Peyer's patch (tissue), 4 donors: Measurements from ENCODE around the gene MAPK1.
"Not testable (repeated sequence)": the region's sequence is repeated elsewhere in the genome, so short reads cannot be mapped to it uniquely, and the experiment has no call there.

Experiments
- POLR2A ChIP-seq, 2 donors: fragments of 450-650 bp; IDR thresholded peaks; one replicate each; pipeline ENCODE4 v1.5.1; 2017; ENCODE audit warnings: antibody characterized with exemption in 2 of 2, mild to moderate bottlenecking in 2 of 2, moderate library complexity in 2 of 2
- TF ChIP-seq, protein P1 (sequence below), 6 experiments: fragments of 450-650 bp in 4 of 6; fragments of 200-600 bp in 2 of 6; sonication (generic) in 1 of 6; IDR thresholded peaks; one replicate each; pipeline ENCODE4 v1.5.1; 2017 to 2019; ENCODE audit warnings: antibody characterized with exemption in 6 of 6, mild to moderate bottlenecking in 3 of 6, moderate library complexity in 1 of 6

DNA sequence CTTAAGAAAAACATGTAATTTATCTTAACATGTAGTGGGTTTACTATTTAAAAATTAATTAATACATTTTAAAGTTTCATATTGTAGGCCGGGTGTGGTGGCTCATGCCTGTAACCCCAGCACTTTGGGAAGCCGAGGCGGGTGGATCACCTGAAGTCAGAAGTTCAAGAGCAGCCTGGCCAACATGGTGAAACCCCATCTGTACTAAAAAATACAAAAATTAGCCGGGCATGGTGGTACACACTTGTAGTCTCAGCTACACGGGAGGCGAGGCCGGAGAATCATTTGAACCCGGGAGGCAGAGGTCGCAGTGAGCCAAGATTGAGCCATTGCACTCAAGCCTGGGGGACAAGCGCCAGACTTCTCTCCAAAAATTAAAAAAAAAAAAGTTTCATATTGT lies 73.7 kb downstream of the MAPK1 start:
- TF ChIP-seq, protein P1, sequence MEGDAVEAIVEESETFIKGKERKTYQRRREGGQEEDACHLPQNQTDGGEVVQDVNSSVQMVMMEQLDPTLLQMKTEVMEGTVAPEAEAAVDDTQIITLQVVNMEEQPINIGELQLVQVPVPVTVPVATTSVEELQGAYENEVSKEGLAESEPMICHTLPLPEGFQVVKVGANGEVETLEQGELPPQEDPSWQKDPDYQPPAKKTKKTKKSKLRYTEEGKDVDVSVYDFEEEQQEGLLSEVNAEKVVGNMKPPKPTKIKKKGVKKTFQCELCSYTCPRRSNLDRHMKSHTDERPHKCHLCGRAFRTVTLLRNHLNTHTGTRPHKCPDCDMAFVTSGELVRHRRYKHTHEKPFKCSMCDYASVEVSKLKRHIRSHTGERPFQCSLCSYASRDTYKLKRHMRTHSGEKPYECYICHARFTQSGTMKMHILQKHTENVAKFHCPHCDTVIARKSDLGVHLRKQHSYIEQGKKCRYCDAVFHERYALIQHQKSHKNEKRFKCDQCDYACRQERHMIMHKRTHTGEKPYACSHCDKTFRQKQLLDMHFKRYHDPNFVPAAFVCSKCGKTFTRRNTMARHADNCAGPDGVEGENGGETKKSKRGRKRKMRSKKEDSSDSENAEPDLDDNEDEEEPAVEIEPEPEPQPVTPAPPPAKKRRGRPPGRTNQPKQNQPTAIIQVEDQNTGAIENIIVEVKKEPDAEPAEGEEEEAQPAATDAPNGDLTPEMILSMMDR (IDR thresholded peaks at IDR 0.05): not testable (repeated sequence)
- TF ChIP-seq POLR2A (IDR thresholded peaks at IDR 0.05): not testable (repeated sequence)
